ENCODE data around the gene STK11IP. TPM values are rescaled to one million over a fixed set of nuclear protein-coding genes. Genes with fewer than 3 reads are reported as not detected.

STK11IP gene, protein sequence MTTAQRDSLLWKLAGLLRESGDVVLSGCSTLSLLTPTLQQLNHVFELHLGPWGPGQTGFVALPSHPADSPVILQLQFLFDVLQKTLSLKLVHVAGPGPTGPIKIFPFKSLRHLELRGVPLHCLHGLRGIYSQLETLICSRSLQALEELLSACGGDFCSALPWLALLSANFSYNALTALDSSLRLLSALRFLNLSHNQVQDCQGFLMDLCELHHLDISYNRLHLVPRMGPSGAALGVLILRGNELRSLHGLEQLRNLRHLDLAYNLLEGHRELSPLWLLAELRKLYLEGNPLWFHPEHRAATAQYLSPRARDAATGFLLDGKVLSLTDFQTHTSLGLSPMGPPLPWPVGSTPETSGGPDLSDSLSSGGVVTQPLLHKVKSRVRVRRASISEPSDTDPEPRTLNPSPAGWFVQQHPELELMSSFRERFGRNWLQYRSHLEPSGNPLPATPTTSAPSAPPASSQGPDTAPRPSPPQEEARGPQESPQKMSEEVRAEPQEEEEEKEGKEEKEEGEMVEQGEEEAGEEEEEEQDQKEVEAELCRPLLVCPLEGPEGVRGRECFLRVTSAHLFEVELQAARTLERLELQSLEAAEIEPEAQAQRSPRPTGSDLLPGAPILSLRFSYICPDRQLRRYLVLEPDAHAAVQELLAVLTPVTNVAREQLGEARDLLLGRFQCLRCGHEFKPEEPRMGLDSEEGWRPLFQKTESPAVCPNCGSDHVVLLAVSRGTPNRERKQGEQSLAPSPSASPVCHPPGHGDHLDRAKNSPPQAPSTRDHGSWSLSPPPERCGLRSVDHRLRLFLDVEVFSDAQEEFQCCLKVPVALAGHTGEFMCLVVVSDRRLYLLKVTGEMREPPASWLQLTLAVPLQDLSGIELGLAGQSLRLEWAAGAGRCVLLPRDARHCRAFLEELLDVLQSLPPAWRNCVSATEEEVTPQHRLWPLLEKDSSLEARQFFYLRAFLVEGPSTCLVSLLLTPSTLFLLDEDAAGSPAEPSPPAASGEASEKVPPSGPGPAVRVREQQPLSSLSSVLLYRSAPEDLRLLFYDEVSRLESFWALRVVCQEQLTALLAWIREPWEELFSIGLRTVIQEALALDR
- total RNA-seq: 6.9 and 15.3 TPM in 2 replicates

DNA sequence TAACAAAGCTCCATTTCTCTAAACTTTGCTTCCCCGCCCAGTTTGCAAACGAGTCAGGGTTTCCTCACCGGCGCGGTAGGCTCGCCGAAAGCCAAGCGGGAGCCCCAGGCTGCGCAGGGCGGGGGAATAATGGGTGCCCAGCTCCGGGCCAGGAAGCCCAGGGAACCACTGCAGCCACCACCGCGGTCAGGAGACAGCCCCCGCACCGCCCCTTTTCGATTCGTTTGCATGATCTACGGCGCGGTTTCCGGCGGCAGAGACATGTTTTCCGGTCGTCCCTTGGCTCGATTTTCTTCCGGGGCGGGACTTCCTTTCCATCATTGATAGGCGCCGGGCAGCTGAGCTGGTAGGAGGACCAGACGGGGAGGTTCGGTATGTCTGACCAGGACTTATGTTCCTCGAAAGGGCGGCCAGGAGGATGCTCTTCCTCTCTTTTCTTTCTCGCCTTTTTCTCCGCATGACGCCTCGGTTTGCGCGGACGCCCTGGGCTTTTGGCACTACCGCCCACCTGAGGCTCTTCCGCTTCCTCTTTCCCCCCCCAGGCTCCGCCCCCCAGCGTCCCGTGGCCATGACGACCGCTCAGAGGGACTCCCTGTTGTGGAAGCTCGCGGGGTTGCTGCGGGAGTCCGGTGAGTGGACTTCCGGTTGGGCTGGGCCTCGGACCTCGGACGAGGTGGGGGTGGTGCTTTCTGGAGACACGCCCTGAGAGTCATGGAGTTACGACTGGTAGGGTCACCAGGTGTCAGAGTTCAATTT is at the start of gene STK11IP:
TSS of gene STK11IP (plus strand) at position 306 of the 756 bp plus-strand sequence. CDS start at position 569, 263 bp downstream.
- DNase-seq (ENCODE audit: low read depth, low spot score): peak; percentile 88

DNA sequence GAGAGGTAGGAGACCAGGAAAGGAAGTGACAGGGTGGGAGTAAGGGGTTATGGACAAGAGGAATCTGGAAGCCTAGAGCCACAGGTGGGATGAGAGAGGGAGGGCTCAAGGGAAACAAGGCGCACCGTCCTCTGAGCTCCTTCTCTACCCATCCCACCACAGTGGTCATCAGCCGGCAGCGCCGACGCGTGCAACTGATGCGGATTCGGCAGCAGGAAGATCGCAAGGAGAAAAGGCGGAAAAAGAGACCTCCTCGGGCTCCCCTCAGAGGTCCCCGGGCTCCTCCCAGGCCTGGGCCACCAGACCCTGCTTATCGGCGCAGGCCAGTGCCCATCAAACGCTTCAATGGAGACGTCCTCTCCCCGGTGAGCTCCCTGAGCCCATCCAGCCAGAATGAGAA is 48.7 kb upstream of the STK11IP start:
- DNase-seq (ENCODE audit: low read depth, low spot score): no peak

DNA sequence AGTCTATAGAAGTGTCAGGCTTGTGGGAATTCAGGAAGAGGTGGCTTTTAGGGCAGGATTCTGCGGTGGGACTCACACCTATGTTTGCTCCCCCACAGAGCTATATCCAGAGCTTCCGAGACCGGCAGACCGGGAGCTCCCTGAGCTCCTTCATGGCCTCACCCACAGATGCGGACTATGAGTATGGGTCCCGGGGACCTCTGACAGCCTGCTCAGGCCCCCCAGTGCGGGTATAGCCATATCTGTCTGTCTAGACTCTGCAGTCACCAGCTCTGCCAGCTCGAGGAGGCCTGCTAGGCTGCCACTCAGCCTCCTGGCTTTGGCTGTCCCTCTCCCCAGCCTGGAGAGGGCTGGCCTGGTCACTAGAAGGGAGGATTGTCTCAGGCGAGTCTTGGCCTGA is 48.0 kb upstream of the STK11IP start:
- DNase-seq (ENCODE audit: low read depth, low spot score): no peak

DNA sequence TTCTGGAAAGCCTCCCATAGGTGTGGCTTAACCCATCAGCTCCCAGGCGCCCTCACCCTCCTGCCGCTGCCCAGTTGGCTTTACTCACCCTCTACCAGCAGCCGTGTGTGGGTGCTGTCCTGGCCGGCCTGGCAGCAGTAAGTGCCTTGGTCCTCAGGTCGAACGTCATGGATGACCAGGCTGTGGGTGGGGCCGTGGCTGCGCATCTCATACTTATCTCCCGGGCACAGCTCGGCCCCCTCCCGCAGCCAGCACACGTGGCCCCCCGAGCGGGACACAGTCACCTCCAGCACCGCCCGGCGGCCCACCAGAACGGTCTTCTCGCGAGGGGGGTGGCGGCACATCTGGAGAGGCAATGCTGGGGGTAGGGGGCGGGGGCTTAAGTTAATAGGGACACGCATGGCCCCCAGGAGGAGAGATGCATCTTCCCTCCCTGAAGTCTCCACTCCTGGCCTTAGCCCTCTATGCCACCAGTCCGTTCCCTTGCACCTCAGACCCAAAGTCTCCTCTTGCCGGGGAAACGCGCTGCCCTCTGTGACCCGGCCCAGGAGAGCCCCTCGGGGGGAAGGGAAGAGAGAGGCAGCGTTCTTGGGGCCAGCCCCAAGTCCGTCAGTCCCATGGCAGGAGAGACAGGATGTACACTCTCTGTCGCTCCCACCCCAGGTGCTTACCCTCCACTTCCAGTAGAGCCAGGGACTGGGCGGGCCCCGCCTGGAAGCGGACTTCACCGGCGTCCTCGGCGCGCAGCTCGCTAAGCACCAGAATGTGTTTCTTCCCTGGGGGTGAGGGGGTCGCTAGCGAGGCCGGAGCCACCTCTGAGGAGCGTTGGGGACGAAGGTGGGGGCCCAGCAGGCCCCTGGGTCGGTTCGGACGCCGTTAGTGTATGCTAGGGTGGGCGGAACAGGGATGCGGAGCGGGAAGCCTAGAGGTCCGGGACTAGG is 45.9 kb upstream of the STK11IP start:
- no peak for DNase-seq (ENCODE audit: low read depth, low spot score)

DNA sequence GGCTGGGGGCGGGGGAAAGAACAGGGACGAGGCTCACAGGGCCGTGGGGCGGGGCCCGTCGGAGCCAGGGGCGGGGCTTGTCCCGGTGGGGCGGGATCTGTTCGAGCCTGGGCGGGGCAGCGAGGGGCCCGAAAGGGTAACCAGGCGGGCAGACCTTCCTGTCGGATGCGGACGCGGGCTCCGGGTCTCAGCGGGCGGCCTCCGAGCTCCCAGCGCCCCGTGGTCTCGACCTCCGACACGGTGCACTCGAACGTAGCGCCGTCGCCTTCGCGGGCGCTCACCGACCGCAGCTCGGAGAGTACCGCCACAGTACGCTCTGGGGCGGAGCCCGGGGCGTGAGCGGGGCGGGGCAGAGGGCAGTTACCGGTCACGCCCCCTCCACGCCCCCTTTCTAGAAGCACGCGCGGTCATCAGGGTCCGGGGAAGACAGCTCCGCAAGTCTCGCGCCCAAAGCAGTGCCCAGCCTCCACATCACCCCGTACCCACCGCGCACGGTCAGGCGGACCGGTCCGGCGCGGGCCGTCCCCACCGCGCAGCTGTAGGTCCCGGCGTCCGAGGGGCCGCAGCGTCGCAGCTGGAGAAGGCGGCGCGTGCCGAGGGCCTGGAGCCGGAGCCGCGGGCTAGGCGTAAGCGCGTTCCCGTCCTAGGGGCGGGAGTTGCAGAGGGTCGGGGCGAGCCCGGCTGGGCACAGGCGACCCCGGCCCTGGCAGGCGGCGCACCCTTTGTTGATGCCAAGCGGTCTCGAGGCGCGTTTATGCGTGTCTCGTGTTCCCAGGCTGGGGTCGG is 45.1 kb upstream of the STK11IP start:
- peak; percentile 13 for DNase-seq (ENCODE audit: low read depth, low spot score)

DNA sequence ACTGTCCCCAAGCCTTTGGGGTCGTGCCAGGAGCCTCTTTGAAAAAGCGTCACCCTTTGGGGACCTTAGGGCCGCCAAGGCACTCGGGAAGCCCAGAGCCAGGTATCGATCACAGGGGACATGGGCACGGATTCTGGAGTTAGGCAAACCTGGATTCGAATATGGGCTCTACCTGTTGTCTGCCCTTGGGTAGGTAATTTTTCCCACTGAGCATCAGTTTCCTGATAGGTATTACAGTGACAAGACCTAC is 44.6 kb upstream of the STK11IP start:
- no peak for DNase-seq (ENCODE audit: low read depth, low spot score)

DNA sequence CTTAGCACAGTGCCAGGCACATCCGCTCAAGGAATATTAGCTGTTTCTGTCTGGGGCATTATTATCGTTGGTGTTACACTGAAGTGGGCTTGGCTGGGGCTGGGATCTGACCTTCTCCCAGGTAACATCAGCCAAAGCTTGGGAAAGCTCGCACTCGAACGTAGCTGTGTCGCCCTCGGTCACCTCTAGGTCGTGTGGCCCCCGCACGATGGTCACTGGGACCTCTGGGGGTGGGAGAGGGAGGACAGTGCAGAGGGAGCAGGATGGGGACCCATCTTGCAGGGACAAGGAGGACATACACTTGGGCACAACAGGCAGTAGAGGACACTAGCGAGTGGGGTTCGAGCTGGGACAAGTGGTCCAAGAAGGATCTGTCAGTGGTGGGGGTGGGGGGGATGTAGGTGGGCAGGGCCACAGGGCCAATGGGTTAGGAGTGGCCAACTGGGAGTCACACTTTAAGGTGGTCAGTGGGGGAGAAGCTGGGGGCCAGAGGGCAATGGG is 44.1 kb upstream of the STK11IP start:
- DNase-seq (ENCODE audit: low read depth, low spot score): no peak

DNA sequence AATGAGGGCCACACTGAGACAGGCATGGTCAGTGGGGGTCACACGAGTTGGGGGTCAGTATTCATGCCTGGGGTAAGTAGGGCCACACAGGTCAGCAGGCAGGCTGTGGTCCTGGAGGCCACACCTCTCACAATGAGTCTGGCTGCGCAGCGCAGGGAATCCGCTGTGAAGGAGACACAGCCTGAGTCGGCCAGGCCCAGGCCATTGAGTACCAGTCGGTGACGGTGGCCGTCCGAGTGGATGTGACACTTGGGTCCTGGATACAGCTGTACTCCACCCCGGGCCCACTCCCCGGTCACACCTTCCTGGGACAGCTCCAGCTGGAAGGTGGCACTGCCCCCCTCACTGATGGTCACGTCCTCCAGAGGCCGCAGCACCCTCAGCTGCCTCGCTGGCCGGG is 43.3 kb upstream of the STK11IP start:
- no peak for DNase-seq (ENCODE audit: low read depth, low spot score)

DNA sequence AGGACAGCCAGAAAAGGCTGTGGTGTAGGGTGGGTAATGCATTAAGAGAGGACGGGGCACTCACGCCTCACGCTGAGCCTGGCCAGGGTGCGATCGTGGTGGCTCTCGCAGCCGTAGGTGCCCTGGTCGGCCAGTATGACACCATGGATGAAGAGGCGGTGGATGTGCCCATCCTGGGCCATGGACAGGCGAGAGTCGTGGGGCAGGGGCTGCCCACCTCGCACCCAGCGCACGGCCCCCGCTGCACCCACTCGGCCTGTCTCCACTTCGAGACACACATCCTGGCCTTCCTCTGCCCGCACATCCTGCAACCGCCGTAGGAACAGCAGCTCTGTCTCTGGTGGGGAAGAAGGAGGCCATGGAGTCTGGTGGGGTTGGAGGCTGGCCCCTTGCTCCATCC is 41.7 kb upstream of the STK11IP start:
- DNase-seq (ENCODE audit: low read depth, low spot score): no peak

DNA sequence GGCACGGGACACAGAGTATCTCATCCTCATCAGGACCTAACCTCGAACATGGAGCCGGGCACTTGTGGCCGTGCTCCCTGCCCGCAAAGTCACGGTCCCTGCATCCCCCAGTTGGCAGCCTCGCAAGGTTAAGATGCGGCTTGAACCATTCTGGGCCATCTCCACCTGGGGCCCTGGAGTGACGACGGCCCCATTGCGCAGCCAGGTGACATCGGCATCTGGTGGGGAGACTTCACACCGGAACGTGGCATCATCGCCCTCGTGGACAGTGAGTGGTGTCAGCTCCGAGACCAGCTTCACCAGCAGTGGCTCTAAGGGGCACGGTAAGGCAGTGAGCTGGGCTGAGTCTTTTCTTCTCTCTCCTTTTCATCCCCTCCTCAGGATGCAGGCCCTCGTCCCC is 41.2 kb upstream of the STK11IP start:
- DNase-seq (ENCODE audit: low read depth, low spot score): no peak

DNA sequence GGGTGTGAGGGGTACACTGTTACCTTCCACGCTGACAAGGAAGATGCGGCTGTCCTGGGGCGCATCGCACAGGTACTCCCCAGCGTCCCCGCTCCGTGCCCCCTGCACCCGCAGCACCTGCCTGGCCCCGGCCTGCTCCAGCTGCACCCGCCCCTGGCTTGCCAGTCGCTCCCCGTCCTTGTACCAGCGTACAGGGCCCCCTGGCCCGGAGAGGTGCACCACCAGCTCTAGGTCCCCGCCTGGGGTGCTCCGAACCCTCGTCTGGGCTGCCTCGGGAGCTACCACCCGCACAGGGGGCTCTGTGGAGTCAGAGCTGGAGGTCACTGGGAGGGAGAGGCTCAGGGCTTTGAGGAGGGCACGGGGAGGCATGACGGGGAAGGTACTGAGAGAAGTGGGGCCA is 40.3 kb upstream of the STK11IP start:
- DNase-seq (ENCODE audit: low read depth, low spot score): no peak

DNA sequence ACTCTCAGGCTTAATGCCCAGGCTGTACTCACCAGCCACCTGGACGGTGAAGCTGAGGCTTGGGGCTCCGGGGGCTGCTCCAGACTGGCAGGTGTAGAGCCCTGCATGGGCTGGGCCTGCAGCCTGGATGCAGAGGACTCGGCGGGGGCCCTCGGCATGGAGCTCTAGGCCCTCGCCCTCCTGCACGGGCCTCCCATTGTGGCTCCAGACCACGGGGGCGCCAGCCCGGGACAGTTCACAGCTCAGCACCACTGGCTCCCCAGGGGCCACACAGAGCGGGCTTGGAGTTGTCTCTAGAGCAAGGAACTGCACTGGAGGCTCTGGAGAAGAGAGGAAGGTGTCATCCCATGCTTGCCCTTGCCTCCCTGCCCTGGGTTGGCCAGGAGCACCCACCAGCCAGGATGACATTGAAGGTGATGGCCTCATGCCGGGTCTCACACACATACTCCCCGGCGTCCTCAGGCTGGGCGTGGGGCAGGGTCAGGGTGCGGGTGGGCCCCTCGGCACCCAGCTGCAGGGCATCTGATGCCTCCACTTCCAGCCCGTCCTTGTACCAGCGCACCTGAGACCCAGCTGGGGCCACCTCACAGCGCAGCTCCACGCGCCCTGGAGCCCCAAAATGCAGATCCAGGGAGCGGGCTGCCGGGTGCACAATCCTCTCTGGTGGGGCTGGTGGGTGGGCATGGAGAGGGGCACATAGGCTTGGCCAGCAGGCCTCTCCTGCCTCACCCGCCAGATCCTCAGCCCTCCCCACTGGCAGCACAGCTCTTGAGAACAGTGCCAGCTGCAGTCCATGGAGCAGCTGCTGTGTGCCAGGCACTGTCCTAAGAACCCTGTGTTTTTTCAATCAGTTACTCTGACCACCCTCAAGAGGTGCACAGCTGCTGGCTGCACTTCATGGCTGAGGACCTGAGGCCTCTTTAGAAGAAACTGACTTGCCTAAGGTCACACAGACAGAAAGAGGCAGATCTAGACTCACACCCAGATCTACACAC is 39.6 kb upstream of the STK11IP start:
- DNase-seq (ENCODE audit: low read depth, low spot score): no peak

DNA sequence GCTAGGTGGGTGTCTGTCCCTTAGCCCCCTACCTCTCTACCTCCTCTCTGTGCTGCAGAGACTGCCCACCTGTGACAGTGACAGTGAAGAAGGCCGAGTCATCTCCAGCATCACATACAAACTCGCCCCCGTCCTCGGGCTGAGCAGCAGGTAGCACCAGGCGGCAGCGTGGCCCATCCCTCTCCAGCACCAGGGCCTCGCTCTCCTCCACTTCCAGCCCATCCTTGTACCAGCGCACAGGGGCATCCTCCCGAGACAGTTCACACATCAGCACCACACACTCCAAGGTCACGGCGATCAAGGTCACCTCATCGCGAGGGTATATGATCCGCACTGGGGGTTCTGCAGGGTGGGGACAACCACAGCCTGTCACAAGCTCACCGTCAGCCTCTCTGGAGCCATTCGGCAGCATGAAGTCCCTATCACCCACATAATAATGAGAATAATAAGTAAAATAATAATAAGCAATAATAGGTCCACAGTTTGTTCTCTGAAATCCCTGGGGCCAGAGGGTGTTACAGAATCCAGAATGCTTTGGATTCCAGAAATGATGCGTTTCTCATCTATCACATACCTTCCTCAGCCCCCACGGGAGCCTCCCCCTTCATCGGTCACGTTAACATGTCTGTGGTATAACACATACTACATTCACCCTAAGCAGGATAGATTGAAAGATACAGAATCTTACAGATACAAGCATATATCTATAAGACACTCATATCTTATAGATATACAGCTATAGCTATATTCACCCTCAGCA is 38.3 kb upstream of the STK11IP start:
- no peak for DNase-seq (ENCODE audit: low read depth, low spot score)

DNA sequence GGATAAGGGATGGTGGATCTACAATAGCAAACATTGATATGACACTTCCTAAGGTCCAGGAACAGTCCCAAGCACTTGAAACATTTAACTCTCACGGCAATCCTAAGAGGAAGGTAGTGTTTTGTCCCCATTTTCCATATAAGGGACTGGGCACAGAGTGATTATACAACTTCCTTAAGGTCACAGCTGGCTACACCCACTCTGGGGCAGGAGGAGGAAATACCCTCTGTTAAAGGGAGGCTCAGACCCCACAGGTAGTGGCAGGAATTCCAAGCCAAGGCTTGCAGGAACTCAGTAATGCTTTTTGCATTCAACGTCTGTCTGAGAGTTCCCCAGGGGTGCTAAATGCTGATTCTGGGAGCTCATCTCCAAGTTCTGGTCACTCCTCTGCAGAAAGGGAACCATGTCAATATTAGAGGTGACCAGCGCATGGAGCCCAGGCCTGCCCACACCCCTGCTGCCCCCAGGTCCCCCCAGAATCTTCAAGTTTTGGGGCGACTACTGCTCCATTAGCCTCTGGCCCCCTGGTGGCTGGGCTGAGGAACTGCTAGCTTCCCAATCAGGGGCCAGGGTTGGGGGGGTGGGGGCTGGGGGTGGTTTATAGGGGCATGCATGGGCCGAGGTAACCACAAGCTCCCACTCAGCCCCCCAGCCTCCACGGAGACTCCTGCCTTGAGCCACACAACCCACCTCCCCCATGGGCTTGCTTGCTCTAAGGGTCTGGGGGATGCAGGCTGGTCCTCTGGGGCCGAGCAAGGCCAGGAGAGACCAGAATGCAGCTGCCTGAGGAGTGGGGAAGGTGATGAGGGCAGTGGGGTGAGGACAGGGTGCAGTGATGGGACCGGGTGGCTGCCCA is 37.4 kb upstream of the STK11IP start:
- DNase-seq (ENCODE audit: low read depth, low spot score): no peak

DNA sequence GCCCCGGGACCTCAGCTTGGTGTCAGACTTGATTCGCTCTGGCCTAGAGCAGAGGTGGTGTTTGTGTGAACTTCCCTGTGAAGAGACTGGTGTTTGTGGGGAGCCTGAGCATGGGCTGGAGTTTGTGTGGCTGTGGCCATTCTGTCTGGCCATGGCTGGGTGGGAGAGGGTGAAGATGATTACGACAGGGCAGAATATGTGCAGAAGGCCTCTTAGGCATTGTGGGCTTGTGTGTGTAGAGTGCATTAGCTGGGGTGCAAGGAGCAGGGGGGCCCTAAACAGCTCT is 36.8 kb upstream of the STK11IP start:
- DNase-seq (ENCODE audit: low read depth, low spot score): no peak

DNA sequence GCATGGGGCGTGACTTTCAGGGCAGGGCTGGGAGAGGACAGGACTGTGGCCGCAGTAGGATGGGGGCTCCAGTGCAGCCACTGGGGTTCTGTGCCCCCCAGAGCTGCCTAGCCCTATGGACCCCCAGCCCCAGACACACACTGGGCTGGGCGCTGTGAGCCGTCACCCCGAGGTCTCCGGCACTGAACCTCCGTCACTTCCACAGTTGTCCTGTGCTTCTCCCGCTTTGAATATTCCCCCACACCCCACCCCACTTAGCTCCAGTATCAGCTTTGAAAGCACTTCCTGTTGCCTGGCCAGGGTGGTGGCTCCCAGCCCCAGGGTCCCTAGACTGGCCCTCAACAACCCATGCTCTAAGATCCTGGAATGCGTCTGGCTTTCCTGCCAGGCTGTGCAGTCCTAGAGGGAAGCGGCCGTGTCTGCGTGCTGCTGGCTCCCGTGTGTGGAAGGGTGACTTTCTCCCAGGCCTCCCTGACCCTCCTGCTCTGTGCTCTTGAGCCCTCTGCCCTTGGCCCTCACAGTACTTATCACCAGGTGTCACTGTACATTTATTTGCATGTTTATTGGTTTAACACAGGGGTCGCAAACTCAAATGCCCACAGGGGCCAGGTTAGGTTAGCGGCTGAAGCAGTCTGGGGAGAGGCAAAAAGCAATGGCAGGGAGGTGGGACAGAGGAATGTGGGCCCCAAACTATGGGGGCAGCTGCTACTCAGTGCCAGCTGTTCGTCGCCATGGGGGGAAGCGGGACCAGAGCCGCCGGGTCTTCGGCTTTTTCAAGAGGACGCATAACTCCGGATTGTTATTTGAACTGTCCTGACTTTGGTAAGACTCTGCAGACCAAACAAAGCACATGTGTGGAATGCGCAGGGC is 36.2 kb upstream of the STK11IP start:
- DNase-seq (ENCODE audit: low read depth, low spot score): no peak

Data from pulmonary artery endothelial cell (primary cell).